HG03354 (cell line): Measurements from ENCODE around the gene GPR25.
"Not testable (repeated sequence)": the region's sequence is repeated elsewhere in the genome, so short reads cannot be mapped to it uniquely, and the experiment has no call there.

Source experiments
- ATAC-seq: cut with Tn5 transposase; IDR thresholded peaks from one replicate; pipeline ENCODE4 v1.9.1; 2021; ENCODE audit warnings: mild to moderate bottlenecking; ENCODE audit not compliant: unreplicated experiment, poor library complexity, severe bottlenecking

Gene GPR25

GRCh38 chr1:200908191-200908868, 35.5 kb downstream of the GPR25 start:
- ATAC-seq = no peak

DNA sequence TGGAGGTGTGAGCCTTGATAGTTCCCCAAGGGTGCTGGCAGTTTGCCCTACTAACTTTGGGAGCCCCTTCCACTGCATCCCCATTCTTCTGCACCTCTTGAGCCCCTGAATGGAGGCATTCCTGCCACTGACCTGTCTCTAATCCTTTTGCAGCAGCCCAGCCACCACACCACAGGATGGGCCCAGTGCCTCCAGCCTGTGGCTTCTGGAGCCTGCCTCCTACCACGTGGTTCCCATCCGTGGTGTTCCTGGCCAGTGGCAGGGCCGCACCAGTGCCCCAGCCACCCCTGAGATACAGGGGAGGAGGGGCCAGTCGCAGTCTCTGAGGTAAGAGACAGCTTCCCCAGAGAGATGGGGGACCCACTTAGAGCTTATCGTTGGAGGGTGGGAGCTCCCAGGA, 36.3 kb downstream of the GPR25 start:
- peak; percentile 29 for ATAC-seq

GRCh38 chr1:200909757-200910239, 37.0 kb downstream of the GPR25 start:
- peak; percentile 63 for ATAC-seq

GRCh38 chr1:200911361-200911760, 38.6 kb downstream of the GPR25 start:
- ATAC-seq = no peak

- ATAC-seq = not testable (repeated sequence)
Observed at GRCh38 chr1:200911936-200912335, 39.2 kb downstream of the GPR25 start.

DNA sequence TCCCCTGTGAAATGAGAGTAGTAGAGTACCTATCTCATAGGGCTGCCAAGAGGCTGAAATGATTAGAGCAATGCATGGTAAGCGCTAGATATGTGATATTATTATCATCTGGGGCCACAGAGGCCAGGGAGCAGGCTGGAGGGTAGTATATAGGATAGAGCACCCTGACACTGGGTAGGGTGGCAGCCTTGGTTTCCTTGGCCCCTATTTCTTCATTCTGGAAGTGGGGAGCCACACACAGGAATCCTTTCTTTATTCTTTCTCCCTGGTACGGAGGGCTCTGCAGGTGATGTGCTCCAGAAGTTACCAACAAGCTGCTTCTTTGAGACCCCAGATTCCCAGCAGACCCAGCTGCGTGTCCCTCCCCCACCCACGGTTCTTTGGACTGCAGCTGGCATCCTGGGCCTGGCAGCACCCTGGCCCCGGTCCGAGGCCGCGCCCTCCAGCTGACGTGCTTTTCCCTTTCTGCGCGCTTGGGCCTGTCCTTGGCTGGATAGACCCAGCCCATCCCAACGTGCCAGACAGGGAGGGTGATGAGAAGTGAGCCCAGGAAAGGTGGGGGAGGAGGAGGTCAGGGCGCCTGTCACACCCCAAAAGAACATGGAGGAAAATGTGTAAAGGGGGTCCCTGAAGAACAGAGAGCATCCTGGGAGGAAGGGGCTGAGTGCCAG, 40.1 kb downstream of the GPR25 start:
- no peak for ATAC-seq

DNA sequence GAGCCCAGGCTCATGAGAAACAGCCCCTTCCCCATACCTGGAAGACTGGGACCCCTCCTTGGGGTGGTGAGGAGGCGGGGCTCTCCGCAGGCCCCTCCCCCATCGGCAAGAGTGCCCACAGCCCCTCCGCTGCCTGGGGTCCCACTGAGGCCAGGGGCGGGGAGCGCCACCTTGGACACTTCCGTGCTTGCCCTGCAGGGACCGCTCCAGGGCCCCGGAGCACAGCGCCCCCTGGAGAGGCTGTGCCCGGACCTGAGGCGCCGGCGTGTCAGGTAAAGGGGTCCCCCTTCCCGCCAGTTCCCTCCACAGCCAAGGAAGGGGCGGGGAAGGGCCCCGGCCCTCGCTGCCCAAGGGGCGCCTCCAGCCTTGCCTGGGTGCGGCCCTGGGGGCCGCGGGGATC, 43.4 kb downstream of the GPR25 start:
- ATAC-seq = no peak

- no peak for ATAC-seq
Observed at GRCh38 chr1:200916681-200917080, 43.9 kb downstream of the GPR25 start.

DNA sequence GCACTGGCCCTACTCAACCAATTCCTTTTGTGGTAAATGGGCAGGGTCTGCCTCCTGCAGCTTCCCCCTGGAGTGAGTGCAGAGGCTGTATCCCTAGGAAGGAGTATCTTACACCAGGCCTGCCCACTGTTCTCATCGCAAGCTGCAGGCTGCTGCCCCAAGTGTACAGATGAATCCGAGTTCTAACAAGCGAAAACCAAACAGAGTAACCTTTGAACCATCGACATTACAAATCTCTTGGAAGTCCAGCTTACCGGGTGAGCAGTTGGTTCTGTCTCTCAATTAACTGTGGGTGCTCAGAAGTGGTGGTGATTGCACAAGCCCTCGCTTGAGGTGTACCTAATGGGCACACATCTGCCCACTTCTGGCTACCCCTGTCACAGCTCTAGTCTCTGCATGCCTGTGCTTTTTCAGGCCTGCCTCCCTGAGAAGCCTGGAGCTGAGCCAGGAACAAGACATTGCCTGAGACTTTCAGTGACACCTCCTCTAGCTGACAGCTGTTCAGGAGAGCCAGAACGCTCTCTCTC, 44.6 kb downstream of the GPR25 start:
- ATAC-seq = no peak

- no peak for ATAC-seq
Observed at GRCh38 chr1:200918006-200918405, 45.2 kb downstream of the GPR25 start.

DNA sequence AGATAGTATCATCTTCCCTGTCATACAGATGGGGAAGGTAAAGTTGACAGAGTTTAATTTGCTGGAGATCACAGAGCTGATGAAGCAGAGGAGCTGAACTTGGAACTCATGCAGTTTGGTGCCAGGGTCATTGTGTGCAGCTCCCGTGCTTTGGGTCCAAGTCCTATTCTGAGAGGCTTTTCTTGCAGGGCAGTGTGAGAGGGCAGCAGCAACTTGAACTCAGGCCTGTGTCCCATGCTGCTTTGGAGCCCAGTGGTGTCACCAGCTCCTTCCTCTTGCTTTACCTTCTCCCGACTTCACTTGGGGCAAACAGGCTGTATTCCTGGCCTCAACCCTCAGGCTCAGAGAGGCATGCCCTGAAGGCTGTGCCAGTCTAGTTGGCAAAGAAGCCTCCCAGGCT, 46.6 kb downstream of the GPR25 start:
- no peak for ATAC-seq

GRCh38 chr1:200921571-200922110, 48.9 kb downstream of the GPR25 start:
- no peak for ATAC-seq

DNA sequence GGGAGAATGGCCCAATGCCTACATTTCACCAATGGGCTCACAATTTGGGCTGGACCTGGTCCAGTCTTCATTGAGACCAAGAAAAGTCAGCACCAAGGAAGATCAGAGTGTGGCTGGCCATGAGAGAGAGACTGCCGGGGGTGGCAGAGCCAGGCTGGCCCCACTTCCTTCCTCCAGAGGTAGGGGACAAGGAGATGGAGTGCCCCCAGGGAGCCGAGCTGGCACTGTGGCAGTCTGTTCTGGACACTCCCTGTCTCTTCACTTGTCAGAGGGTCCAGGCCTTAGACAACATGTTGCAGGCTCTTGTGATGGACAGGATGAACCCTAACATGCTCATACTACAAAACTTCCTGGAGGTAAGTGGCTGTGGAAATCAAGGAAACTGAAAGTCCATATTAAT, 49.6 kb downstream of the GPR25 start:
- ATAC-seq = no peak

DNA sequence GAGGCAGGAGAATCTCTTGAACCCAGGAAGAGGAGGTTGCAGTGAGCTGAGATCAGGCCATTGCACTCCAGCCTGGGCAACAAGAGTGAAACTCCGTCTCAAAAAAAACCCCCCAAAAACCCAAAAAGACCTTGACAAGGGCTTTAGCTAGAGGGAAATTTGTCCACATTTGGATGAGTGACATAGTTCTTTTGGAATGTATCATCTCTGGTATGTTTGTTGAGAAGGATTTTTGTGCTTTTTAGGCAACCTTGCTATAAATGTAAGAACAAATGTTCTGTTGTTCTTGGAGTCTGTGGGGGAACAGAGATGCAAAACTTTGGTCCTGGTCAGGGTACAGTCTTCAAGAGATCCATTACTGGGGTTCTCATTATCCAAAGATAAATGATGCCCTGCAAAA, 50.8 kb downstream of the GPR25 start:
- no peak for ATAC-seq
